Esophagus squamous epithelium (tissue), 4 donors: ENCODE results near the gene ZNF219.

ENCODE experiments used
- CTCF ChIP-seq, 6 experiments: fragments of 450-650 bp in 4 of 6; fragments of 200-600 bp in 2 of 6; sonication (generic) in 2 of 6; IDR thresholded peaks; one replicate each; pipeline ENCODE4 v1.5.1; 2016 to 2019; ENCODE audit warnings: antibody characterized with exemption in 6 of 6, mild to moderate bottlenecking in 4 of 6, moderate library complexity in 4 of 6
- POLR2A ChIP-seq, 4 donors: fragments of 450-650 bp; IDR thresholded peaks; one replicate each; pipeline ENCODE4 v1.6.1; 2017; ENCODE audit warnings: antibody characterized with exemption in 4 of 4, mild to moderate bottlenecking in 4 of 4, moderate library complexity in 3 of 4

- TF ChIP-seq CTCF (IDR thresholded peaks at IDR 0.05) (no peak), POLR2A (IDR thresholded peaks at IDR 0.05) (no peak)
Observed at GRCh38 chr14:21109377-21110138, 11.1 kb upstream of the ZNF219 start.
